Left ventricle myocardium inferior (tissue), 1 donor: ENCODE measurements around the gene TEX26. TPM values are rescaled to one million over a fixed set of nuclear protein-coding genes. Genes with fewer than 3 reads are reported as not detected.

Experiments
- DNase-seq: peaks from one replicate; pipeline ENCODE4 v3.0.0-alpha.2; 2020
- H3K27ac ChIP-seq: fragments of 200-600 bp; replicated peaks from 2 replicates; pipeline ENCODE4 v1.8.0; 2021
- H3K27me3 ChIP-seq: fragments of 200-600 bp; 2 replicates; pipeline ENCODE4 v1.8.0; 2021; ENCODE audit warnings: low read depth
- H3K36me3 ChIP-seq: fragments of 200-600 bp; 2 replicates; pipeline ENCODE4 v1.8.0; 2021
- H3K4me1 ChIP-seq: fragments of 200-600 bp; 2 replicates; pipeline ENCODE4 v1.8.0; 2021
- H3K4me3 ChIP-seq: fragments of 200-600 bp; 2 replicates; pipeline ENCODE4 v1.8.0; 2021; ENCODE audit warnings: mild to moderate bottlenecking, moderate library complexity
- H3K9me3 ChIP-seq: fragments of 200-600 bp; replicated peaks from 2 replicates; pipeline ENCODE4 v1.8.0; 2021
- intact Hi-C: fragments of 100-400 bp; cut with micrococcal nuclease; formaldehyde crosslinking; loops from one replicate; pipeline ENCODE4 v1.11.0; 2022
- total RNA-seq: library from RNA; stranded (reverse); fragmentation: NEBNext Ultra II Directional; extraction: Animal tissue kit (Norgen Biotek cat#: 25700); gene quantifications from one replicate; pipeline ENCODE4 v1.2.1, GENCODE V29; 2021
- TF ChIP-seq, protein P1 (sequence below): fragments of 200-600 bp; IDR thresholded peaks from 2 replicates; pipeline ENCODE4 v1.8.0; 2021; ENCODE audit warnings: antibody characterized with exemption, mild to moderate bottlenecking, borderline replicate concordance
- donor health status: DM: no; HTN: yes; CAD: no; lungs with severe emphysema.

The TEX26 gene
- total RNA-seq, 1 donor from 2014 or later, result not detected

DNA sequence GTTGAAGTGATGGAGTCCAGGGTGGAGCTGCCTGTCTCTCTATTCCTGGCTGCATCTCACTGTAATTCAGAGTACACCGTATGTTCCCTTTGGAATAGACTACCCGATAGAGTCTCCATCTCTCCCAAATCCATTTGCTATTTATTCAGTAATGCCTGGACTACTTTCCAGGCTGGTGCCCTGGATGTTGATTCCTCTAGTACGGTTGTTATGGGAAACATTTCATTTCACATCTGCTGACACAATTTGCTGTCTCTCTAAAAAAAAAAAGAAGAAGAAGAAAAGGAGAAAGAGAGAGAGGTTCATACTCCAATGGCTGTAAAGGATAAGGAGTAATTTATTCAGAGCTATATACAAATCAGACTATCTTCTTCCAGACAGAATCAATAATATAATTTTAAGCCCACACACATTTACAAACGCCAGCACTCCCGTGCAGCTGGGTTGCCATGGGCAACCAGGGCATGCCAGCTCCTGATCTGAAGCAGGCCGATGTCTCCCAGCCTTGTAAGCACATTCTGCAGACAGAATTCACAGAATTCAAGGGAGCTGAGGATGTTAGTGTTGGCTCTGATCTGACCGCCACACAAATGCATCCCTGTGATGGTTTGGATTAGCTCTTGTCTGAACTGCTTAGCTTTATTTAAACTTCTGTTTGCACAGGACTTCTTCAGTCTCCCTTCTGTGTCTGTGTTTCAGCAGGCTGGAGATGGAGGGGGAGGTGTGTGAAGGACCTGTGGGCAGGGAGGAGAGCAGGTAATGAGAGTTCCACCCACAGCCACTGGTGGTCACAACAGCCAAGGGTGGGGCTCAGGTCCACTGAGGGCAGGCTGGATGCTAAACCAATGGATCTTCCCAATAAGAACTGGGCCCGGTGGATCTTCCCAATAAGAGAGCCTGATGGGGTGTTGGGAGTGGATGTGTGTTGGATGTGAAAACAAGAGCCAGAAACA, 66.0 kb downstream of the TEX26 start:
- H3K36me3 ChIP-seq, result no peaks in the 10 kb centered on the region
- H3K27ac ChIP-seq, result no peak overlapping the region
- H3K4me3 ChIP-seq, result no peak overlapping the region
- peaks cover 71% of the 10 kb centered on the region for H3K27me3 ChIP-seq
- DNase-seq, result no peak
- TF ChIP-seq, protein P1, sequence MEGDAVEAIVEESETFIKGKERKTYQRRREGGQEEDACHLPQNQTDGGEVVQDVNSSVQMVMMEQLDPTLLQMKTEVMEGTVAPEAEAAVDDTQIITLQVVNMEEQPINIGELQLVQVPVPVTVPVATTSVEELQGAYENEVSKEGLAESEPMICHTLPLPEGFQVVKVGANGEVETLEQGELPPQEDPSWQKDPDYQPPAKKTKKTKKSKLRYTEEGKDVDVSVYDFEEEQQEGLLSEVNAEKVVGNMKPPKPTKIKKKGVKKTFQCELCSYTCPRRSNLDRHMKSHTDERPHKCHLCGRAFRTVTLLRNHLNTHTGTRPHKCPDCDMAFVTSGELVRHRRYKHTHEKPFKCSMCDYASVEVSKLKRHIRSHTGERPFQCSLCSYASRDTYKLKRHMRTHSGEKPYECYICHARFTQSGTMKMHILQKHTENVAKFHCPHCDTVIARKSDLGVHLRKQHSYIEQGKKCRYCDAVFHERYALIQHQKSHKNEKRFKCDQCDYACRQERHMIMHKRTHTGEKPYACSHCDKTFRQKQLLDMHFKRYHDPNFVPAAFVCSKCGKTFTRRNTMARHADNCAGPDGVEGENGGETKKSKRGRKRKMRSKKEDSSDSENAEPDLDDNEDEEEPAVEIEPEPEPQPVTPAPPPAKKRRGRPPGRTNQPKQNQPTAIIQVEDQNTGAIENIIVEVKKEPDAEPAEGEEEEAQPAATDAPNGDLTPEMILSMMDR, result no peak
- no peaks in the 10 kb centered on the region for H3K9me3 ChIP-seq
- peaks cover 8% of the 10 kb centered on the region for H3K4me1 ChIP-seq
- intact Hi-C loops, result no loop called here

DNA sequence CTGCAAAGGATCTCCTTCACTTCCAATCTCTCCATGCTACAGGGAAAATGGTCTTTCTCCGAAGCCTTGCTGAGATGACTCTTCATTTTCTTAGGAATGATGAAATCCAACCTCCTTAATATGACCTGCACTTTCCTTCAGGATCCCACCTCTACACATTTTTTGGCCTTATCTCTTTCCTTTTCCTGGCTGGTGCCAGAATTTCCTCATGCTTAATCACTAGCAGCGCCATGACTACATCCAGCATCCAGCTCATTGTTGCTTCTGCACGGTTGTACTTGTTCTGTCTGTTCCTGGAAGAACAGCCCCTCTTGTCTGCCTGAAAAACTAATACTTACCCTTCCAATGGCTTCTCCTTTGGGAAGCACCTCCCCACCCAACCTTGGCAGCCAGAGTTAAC, 68.4 kb downstream of the TEX26 start:
- Histone ChIP-seq H3K27me3 (peaks cover 73% of the 10 kb centered on the region), H3K9me3 (no peaks in the 10 kb centered on the region), H3K4me1 (peaks cover 8% of the 10 kb centered on the region), H3K36me3 (no peaks in the 10 kb centered on the region), H3K4me3 (no peak overlapping the region), H3K27ac (no peak overlapping the region)
- TF ChIP-seq, protein P1, result no peak
- no peak for DNase-seq
- intact Hi-C loops, result no loop called here

DNA sequence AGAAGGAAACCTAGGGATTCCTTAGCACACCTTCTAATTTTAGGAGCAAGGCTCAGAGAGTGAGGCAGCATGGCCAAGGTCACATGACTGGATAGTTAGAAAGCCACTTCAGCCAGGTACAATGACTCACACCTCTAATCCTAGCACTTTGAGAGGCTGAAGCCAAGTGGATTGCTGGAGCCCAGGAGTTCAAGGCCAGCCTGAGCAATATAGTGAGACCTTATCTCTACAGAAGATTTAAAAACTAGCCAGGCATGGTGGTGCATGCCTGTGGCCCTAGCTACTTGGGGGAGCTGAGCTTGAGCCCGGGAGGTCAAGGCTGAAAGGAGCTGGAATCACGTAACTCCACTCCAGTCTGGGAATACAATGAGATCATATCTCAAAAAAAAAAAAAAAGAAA, 69.2 kb downstream of the TEX26 start:
- TF ChIP-seq, protein P1, result no peak
- no peaks in the 10 kb centered on the region for H3K9me3 ChIP-seq
- DNase-seq, result no peak
- H3K36me3 ChIP-seq, result no peaks in the 10 kb centered on the region
- no peak overlapping the region for H3K27ac ChIP-seq
- no peak overlapping the region for H3K4me3 ChIP-seq
- peaks cover 75% of the 10 kb centered on the region for H3K27me3 ChIP-seq
- intact Hi-C loops, result no loop called here
- H3K4me1 ChIP-seq, result peaks cover 8% of the 10 kb centered on the region

DNA sequence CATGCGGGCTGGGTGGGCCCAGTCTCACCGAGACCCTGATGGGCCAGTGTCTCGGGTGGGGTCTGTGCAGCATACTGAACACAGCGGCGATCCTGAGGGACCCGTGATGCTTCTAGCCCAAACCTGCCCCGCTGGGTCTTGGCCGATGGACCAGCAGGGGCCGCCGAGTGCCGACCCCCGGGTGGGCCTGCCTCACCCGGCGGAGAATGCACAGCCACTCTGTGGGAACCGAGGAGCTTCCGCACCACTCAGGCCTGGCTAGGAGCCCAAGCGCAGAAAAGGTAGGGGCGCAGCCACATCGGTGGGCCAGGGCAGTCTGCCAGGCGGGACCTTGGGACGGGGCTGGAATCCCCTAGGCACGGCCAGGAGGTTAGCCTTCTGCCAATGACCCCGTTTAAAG, 72.6 kb downstream of the TEX26 start:
- no peak for DNase-seq
- TF ChIP-seq, protein P1, result no peak
- Histone ChIP-seq H3K27ac (no peak overlapping the region), H3K4me1 (no peaks in the 10 kb centered on the region), H3K9me3 (no peaks in the 10 kb centered on the region), H3K4me3 (no peak overlapping the region), H3K27me3 (peaks cover 92% of the 10 kb centered on the region), H3K36me3 (no peaks in the 10 kb centered on the region)
- intact Hi-C loops, result no loop called here

DNA sequence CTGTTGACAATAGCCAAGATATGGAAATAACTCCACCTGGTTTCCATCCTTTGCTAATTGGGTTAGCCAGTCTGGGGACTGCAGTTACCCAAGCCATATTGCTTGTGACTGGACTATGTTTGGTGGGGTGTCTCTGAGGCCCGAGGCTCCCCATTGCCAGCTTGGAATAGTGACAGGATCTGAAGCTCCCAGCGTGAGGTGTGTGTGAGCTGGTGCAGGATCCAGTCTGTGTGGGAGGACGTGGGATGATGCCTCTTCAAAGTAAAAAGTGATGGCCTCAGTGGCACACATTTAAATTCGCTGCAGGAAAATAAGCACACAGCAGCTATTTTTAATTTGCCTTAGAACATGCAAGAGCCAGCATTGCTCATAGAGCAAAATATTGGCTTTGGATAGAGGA, 75.0 kb downstream of the TEX26 start:
- H3K9me3 ChIP-seq, result no peaks in the 10 kb centered on the region
- no peaks in the 10 kb centered on the region for H3K36me3 ChIP-seq
- no peak overlapping the region for H3K4me3 ChIP-seq
- H3K4me1 ChIP-seq, result no peaks in the 10 kb centered on the region
- no peak overlapping the region for H3K27ac ChIP-seq
- peaks cover 91% of the 10 kb centered on the region for H3K27me3 ChIP-seq
- no peak for DNase-seq
- intact Hi-C loops, result no loop called here
- TF ChIP-seq, protein P1, result no peak
